HG03097 (cell line): ENCODE results near the gene CDC42BPB.

Experiments
- ATAC-seq: cut with Tn5 transposase; IDR thresholded peaks from one replicate; pipeline ENCODE4 v1.9.1; 2021; ENCODE audit not compliant: unreplicated experiment, low FRiP score

Gene CDC42BPB

DNA sequence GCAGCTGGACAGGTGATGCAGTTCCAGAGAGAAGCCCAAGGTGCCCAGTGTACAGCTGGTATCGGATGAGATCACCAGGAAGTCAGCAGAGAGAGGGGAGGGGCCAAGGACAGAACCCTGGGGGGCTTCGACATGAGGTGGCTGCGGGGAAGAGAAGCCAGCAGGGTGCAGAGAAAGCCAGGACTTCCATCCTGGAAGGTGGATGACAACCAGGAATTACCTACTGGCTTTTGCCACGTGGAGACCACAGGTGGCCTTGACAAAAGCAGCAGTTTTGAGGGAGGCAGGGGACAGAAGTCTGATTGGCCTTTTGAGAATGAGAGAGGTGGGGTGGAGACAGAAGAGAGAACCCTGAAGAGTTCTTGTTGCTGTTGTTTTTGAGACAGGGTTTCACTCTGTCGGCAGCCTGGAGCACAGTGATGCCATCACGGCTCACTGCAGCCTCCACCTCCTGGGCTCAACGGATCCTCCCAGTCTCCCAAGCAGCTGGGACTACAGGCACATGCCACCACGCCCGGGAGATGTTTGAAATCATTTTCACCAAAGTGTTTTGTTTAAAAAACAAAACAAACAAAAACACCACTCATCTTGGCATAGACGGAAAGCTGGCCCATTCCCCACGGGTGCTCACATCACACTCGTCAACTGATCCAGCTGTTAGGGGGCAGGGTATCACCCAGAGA, 35.2 kb downstream of the CDC42BPB start:
- ATAC-seq: no peak

DNA sequence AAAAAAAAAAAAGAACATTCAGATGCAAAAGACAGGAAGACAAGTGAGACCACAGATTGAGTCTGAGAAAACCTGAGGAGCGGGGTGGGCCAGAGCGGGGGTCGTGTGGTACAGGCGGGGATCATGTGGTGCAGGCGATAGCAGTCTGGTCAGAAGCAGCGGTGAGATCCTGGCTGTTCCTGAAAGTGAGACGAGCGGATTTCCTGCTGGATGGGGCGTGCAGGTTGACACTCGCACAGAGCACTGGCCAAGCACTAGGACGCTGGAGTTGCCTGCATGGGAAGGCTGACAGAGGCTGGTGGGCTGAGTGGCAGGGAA, 35.7 kb downstream of the CDC42BPB start:
- ATAC-seq: no peak

DNA sequence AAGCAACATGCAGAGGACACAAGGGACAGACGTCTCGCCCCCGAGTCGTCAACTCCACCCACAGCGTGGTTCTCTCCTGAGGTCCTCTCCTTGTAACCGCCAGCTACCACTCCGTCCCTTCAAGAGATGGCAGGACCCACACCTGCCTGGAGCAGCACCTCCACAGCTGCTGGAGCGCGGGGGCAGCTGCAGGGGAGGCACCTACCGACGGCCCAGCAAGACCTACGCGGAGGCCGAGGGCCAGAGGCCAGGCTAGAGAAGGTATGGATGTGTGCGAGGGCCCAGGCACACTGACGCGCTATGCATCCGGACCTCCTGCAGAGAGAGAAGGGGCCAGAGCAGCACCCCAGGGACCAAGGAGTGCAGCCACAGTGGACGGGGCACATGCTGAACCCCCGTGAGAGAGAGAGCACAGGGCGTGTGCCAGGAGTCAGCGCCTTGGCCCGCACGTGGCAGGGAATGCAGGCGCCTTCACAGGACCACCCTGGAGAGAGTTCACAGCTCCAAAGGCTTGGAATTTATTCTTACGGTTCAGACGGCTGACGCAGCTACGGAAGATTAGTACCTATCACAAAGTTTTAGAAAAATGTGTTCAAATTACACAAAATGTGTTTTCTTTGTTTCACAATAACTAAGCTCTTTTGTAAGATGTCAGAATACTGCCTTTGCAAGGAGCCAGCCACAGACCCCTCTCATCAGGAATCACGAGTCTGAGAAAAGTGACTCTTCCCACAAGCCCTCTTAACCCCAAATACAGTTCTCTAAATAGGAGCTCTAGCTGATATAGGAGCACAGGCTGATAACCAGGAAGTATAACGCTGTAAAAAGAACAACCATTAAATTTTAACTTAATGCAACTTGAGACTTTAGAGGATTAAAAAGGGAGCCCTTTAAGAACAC, 36.8 kb downstream of the CDC42BPB start:
- ATAC-seq: no peak

DNA sequence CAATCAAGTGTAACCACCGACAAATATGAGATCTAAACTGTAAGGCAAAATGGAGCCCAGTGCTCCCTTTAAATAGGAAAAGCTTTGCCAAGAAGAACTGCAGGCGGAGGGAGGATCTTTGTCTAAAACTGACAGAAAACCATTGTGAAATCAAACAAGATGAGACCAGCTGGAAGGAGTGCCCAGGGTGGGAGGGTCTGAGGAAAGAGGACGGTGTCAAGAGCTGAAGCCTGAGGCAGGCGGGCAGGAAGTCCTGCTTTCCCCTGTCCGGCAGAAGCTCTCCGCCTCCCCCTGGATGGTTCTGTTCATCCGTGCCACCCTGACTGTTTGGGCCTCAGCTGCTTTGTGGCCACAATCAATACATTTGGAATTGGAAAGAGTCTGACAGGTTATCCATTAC, 37.5 kb downstream of the CDC42BPB start:
- no peak for ATAC-seq

DNA sequence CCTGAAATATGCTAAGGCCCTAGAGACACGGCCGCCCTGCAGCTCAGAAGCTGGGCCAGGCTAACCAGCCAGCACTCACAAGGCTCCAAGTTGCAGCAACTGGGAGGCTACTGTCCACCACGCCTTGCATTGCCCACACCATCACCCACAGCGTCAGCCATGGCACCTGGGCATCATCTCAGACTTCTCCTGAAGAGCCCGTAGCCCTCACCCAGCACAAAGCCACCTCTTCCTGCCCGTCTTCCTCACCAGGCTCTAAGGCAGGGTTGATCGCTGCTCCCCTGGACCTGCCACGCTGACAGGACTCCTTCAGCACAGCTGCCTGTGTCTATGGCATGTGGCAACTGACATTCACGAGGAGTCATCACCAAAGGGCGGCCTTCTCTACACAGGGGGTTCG, 38.1 kb downstream of the CDC42BPB start:
- ATAC-seq: no peak

DNA sequence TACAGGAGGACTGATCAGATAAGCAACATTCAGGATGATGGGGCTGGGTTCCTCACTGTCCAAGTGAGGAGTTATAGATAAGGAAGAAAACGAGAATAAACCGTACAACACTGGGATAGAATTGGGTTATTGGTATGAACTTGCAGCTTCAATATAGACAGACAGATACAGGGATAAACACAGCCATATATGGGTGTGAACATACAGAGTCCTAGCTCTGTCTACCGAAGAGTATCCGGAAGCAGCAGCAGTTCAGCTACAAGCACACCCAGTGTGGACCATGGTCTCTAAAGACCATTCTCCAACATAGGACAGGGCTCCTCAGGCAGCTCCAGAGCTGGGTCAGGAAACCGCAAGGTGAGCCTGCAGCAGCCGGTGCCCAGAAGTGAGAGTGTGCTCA, 40.8 kb downstream of the CDC42BPB start:
- no peak for ATAC-seq

DNA sequence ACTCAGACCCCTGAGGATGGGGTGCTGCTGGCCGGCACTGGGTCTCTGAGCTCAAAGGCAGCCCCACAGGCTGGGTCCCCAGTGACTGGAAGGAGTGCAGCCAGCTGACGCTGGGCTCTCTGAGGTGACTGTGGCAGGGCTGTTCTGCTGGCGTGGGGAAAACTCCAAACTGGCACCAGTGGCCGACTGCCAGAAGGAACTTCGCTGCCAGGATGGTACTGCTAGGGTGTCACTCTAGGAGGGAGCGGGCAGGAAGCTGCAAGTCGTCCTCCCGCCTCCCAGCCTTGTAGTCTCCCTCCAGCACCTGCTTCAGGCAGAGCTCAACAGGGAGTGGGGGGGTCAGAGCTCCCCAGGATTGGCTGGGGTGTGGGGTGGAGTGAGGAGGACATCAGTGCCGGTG, 41.3 kb downstream of the CDC42BPB start:
- no peak for ATAC-seq

DNA sequence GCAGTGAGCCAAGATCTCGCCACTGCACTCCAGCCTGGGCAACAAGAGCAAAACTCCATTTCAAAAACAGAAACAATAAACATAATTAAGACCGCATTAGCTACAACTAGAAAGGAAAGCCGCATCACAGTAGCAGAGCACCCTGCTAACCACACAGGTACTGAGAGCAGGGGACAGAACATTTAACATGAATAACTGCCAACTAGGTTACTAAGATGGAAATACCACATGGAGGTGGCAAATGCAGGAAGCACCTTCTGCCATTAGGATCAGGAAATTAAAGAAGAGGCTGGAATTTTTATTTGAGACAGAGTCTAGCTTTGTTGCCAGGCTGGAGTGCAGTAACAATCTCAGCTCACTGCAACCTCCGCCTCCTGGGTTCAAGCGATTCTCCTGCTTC, 41.9 kb downstream of the CDC42BPB start:
- ATAC-seq: no peak

DNA sequence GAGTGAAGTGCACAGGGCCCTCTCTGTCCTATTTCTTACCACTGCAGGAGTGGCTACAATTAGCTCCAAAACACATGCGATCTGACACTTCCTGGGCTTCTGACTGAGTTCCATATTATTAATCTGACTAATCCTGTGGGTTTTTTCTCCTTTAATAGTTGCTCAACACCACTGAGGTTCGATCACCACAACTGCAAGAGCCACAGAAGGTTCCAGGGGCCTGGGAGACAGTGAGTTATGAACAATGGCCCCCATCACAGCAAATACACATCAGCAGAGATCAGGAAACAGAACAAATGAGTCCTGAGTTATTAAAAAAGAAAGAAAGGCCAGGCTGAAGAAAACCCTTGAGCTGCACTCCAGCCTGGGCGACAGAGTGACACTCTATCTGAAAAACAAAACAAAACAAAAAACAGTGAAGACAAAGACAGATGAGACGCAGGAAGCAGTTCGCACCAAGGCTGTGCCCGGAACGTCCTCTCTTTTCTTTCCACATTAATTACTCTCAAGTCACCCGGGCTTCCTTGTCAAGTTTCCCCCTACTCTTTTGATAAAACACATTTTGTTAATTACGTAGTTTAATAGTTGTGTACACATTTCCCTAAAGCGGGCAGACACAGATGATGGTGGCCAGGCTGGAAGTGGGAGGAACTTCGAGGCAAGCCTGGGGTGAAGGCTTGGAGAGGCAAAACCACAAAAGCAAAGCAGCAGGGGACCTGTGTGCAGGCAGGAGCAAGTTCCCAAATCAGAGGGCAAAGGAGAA, 42.7 kb downstream of the CDC42BPB start:
- ATAC-seq: no peak

DNA sequence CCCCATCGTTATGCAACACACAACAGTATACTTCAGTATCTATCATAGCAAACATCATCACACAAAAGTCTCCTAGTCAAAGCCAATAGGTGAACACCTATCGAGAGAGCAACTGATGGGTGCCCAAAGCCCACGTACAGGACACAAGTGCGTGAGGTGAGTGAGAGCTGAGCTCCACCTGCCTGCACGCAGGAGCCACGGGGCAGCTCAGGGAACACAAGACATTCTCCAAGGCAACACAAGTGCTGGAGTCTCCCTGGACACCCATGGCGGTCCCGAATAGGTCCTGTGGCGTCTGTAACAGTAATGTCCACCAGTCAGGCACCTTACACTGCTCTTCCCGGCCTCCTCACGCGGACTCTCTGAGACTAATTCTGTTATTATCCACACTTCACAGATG, 44.3 kb downstream of the CDC42BPB start:
- no peak for ATAC-seq

DNA sequence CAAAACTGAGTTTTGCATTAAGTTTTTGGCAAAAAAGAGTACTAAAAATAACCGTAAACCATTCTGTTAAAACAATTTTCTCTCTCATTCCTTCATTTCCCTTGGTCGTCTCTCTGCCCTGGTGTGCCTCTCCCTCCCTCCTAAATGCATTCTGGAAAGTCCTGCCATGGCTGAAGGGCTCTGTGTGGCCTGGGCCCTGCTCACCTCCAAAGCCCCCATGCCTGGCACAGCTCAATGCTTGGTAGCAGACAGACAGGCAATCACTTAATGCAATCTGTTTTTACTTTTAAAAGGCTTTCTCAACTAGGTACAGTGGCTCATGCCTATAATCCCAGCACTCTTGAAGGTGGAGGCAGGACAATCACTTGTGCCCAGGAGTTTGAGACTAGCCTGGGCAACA, 47.8 kb downstream of the CDC42BPB start:
- no peak for ATAC-seq

DNA sequence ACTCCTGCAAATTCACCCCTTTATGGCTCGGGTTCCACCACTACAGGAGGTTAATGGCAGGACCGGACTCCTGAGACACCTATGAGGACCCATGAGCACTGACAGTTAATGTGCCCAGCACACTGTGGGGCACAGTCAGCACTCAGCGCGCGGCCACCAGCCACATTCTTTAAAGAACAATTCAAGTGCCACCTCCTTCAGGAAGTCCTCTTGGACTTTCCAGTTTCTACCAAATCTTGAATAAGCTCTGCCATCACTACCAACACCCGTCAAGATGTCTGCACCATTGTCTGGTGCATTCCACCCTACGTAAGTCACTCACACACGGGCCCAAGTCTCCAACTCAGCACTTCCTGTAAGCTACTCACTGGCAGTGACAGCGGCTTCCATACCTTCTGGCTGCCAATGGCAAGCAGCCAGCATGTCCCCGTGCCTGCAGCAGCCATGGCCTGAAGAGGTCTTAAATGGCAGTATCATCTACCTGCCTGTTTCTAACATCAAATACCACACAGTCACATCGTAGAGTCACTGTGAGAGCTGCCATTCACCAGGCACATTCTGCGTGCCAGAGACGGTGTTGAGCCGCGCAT, 48.5 kb downstream of the CDC42BPB start:
- ATAC-seq: no peak

DNA sequence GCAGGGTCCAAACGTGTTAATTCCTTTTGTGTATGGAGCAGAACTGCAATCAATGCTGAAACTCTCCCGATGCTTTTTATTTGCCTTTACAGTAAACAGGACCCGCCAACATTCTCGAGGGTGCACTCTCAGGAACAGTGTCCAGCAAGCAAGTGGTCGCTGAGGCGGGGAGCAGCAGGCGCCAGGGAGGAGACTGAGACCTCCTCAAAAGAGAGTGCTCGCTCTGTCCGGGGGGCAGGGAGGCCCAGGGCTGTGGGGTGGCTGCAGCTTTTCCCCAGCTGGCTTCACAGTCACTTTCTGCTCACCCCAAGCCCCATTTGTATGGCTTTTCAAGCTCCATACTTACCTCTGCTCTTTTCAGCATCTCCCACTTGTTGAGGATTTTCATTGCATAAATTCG, 49.2 kb downstream of the CDC42BPB start:
- ATAC-seq: no peak

DNA sequence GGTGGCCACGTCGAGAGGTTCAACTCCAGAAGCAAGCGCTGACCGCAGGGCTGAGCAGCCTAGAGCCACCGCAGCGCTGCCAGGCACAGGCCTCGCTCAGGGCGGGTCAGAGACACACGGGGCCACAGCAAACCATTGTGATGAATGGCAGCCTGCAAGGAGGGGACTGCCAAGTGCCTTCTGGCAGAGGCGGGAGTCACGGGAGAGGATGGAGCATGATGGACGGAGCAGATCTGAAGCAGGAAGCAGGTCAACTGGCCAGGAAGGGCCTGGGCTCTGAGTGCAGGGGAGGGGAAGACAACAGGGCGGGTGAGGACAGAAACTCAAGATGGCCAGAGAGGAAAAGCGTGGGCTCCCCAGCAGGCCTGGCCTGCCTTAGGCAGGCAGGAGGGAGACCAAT, 49.8 kb downstream of the CDC42BPB start:
- ATAC-seq: no peak

DNA sequence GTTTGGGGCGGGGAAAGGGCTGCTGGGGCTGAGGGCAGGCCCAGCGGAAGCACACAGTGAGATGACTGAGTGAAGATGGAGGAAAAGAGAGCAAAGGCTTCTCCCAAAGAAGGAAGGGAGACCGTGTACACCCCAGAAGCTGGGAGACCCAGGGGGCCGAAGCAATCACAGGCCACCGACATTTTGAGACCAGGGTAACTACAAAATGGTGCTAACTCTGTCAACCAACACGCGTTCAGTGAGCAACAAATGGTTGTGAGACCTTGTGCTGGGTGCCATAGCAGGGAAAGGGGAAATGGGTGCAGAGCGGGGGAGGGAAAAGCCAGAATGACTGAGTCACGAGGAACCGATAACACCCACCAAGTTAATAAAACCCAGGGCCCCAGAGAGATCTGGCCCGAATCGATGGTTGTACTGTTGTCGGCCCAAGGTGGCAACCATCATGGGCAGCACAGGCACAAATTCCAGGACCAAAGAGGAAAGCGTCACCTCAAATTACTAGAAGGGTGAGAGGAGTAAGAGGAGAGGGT, 50.3 kb downstream of the CDC42BPB start:
- ATAC-seq: no peak

DNA sequence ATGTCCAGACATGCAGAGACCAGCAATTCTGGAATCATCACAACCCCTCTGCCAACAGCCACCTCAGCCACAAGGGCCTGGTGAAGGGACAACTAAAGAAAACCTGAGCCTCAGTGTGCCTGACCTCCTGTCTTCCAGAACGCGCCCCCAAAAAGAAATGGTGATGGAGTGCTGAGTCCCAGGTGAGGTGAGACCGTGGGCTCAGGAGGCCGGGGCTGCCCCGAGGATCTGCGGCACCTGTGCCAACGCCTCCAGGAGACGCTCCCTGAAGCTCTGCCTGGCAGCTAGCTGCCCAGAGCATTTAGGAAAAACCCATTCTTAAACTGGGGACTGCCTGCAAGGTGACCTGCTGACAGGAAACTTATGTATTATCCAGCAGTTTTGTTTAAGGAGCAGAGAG, 51.2 kb downstream of the CDC42BPB start:
- ATAC-seq: no peak

DNA sequence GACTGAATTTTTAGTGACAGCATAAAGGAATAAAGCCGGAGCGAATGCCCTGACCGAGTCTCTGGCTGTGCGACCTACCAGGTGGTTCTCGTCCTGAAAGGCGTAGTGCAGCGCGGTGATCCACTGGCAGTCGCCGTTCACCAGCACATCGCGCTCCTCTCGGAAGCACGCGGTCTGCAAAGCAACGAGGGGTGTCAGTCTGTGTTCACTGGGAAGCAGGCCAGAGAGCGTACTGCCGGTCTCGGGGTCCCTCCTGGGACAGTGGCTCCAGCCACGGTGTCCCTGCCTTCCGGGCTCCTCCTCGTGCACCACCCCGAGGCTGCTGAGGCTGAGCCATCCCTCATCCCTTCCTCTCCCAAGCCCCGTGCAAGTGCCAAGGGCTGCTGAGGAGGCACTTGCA, 53.5 kb downstream of the CDC42BPB start:
- ATAC-seq: no peak

DNA sequence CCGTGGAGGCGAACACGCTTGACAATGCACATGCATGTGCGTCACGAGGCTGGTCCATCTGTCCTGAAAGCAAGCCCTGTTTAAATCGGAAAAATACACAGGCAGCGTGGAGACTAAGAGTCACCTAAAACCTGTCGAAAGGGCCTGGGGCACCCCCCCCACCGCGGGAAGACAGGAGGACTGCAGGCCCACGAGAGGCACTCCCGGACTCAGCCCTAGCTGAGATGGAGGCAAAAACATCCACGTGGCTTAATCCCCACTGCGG, 54.1 kb downstream of the CDC42BPB start:
- ATAC-seq: no peak

DNA sequence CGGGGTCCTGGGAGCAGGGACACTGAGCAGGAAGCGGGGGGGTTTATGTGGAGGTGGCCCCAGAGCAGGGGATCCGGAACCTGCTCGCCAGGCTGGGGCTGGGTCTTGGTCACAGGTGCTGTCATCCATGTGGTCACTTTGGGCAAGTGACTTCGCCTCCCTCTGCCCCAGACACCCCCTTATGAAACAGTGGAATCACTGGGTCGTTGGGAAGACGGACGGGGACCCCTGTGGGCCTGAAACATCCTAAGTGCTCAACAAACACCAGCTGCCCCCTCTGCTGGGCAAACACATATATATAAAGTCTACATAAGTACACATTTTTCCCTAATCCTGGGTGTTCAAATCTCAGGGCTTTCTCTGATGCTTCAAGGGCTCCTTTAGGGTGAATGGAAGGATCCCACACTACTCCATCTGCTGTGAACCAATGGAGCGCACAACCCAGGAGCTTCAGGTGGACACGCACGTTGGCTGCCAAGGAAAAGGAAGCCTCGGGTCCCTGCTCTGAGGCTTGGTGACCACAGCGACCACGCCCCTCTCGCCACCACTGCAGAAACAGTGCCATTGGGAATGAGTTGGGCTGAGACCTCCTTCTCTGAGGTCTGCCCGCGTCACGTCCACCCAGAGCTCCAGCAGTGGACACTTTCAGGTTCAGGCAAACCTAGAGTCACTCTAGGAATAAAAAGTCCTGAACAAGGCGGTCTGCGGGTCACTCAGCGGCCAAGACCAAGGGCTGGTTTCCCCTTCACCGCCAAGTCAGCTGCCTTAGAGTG, 54.6 kb downstream of the CDC42BPB start:
- ATAC-seq: no peak

DNA sequence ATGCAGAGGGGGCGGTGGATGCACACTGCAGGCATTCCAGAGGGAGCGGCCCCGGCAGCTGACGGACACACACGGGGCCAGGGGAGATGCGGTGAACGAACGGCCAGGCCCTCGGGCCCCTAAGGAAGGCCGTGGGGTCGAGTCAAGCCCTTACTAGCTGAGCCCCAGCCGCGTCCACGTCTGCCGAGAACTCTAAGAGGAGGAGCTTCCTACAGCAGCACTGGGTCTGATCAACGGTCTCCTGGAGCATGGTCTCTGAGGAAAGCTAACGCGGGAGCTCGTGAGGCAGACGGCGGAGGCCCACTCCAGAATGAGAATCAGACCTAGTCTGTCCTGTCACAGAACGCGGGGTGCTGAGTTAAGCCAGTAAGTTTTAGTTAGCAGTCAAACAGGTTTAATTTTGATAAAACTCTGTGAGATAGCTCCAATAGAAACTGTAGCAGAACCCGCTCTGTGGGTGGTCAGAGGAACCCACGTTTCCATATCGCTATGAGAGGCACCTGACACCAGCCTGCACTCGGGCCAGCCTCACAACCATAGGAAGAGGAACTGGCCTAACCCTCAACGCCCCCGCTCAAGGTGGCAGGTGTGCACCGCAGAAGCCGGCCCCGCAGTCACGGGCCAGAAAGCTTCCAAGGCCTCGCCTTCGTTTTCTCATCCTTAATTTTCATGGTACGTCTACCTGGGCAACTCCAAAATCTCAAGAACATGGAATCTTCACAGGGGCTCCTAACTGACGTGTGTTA, 55.5 kb downstream of the CDC42BPB start:
- no peak for ATAC-seq
